GM18505 (cell line): ENCODE data around the gene TAOK1.
"Not testable (repeated sequence)": the region's sequence is repeated elsewhere in the genome, so short reads cannot be mapped to it uniquely, and the experiment has no call there.

ENCODE experiments used
- ATAC-seq: cut with Tn5 transposase; IDR thresholded peaks from one replicate; pipeline ENCODE4 v1.9.1; 2021; ENCODE audit not compliant: unreplicated experiment
- POLR2A ChIP-seq: IDR thresholded peaks from 4 replicates; pipeline ENCODE4 v1.6.1; 2011; ENCODE audit warnings: borderline replicate concordance; ENCODE audit not compliant: insufficient read depth, insufficient read length; ENCODE audit errors: extremely low read depth

Gene TAOK1

DNA sequence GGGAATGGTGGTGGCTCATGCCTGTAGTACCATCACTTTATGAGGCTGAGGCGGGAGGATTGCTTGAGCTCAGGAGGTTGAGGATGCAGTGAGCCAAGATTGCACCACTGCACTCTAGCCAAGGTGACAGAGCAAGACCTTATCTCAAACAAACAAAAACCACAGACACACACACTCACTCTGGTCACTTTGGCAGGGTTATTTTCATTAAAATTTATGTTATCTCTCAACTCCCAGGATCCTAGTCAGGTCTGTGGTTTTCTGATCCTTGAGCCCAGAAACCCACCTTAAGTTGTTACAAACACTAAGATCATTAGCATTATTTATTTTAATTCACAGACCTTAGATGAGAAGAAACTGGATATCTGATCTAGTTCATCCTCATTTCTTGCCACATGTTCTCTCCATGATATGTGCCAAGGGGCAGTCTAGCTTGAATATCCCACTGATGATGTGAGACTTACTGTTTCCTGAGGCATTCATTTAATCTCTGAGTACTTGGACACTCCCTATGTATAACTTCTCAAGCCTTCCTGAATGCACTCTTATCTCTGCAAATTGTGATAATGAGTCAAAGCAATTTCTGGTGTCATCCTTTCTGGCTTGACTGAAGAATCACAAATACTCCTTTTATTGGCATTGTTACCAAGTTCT, 167.0 kb downstream of the TAOK1 start:
- ATAC-seq, result no peak
- TF ChIP-seq POLR2A, result no peak

DNA sequence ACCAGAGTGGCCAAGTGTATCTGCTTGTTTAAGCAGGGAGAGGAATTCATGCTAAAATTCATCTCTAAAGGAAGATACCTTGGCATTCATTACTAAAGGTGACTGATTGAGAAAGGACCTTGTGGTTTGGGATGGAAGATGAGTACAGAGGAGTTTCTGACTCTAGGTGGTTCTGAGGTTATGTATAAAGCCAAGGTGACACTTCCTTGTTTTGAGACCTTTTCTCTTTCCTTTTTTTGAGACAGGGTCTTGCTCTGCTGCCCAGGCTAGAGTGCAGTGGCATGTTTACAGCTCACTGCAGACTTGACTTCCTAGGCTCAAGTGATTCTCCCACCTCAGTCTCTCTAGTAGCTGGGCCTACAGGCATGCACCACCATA, 167.6 kb downstream of the TAOK1 start:
- no peak for TF ChIP-seq POLR2A
- ATAC-seq, result no peak

DNA sequence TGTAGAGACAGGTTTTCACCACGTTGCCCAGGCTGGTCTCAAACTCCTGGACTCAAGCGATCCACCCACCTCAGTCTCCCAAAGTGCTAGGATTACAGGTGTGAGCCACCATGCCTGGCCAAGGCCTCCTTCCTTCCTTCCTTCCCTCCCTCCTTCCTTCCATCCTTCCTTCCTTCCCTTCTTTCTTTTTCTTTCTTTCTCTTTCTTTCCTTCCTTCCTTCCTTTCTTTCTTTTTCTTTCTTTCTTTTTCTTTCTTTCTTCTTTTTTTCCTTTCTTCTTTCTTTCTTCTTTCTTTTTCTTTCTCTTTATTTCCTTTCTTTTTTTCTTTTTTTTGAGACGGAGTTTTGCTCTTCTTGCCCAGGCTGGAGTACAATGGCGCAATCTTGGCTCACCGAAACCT, 168.0 kb downstream of the TAOK1 start:
- ATAC-seq, result not testable (repeated sequence)

DNA sequence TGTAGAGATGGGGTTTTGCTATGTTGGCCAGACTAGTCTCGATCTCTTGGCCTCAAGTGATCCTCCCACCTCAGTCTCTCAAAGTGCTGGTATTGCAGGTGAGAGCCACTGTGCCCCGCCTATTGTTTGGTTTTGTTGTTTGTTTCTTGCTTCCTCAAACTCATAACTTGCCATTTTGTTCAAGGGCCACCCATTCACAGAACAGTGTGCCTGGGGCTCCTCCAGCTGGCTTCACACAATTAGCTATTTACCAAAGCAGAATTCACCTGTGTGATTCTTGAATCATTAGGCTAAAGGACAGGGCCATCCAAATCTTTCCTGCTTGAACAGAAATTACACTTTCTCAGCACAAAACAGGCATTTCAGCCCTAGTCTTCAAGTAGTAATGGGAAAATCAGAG, 169.5 kb downstream of the TAOK1 start:
- TF ChIP-seq POLR2A, result no peak
- no peak for ATAC-seq

DNA sequence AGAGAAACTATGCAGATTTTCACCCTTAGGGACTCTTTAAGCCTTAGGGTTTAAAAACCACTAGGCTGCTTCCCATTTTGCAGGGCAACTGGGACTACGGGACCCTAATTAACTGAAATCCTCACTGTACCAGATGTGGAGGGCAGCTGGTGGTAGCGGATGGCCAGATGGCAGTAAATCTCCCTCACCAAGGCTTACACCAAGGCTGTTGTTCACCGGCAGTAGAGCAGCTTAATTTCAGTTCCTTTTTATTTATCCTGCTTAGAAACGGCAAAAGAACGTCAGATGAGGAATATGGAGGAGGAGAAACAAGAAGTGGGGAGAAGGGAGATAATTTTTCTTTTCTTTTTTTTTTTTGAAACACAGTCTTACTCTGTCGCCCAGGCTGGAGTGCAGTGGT, 170.2 kb downstream of the TAOK1 start:
- no peak for TF ChIP-seq POLR2A
- no peak for ATAC-seq

DNA sequence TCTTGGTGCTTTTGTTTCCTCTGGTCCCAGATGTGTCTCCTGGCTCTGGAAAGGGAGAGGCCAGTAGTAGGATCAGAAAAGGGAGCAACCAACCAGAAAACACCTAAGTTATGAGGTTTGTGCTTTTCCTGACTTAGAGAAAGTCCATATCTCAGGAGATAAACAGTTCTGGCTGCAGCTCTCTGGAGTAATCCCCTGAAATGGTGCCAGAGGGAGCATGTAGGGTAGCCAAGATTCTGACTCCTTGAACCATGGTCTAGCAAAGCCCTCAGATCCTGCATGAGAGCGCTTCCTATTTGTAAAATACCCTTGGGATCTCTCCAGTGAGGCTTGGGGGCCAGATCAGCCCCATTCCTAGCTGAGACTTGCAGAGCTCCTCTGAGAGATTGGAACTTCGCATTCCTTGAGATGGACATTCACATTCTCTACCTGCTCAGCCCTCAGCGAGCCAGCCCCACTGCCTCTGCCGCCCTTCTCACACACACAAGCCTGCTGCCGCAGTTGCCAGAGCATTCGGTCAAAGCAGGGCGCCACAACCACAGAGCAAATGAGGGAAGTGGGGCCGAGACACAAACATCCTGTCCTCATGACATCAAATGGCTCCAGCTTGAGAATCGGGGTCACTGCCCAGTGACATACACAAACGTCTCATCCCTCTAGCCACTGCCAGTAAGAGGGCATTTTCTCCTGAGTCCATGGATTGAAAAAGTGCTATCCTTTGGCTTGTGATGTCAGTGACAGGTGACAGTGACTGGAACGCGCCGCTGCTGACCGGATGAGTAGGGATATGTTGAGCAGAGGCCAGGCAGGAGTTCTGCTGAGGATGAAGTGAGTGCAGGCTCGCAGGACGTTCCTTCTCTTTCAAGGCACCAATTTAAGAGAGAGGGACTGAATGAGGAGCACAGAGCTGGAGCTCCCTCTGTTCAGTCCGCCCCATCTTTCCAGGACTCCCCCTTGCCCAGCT, 171.7 kb downstream of the TAOK1 start:
- TF ChIP-seq POLR2A, result no peak
- ATAC-seq, result no peak

DNA sequence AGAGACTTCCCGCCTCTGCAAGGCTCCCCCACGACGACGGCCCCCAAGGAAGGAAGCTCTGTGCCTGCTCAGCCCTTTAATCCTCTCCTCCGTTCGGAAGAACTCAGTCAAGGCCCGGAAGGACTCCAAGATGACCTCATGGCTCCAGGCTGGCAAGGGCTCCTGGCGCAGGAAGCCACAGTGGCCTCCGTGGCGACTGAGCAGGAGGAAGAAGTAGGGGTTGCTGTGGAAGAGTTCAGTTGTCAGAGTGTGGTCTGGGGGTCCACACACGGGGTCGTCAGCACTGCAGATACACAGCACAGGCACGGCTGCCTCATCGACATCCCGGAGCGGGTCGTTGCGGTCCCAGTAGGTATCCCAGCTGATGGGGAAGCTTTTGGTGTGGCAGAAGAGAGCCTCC, 172.5 kb downstream of the TAOK1 start:
- TF ChIP-seq POLR2A, result no peak

DNA sequence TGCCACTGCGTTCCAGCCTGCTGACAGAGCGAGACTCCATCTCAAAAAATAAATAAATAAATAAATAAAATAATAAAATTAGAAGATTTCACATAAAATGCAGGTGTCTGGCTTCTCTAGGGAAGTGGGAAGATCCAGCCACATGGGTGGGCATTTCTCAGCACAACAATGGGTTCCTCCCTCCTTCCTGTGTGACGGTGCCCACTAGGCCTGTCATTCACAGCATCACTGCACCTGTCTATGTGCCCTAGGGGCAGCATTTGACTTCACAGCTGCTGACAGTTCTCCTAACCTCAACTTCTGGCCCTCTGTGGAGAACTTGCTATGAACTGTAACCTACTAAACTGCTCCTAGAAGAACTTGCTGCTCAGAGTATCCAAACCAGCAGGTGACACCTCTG, 173.7 kb downstream of the TAOK1 start:
- no peak for TF ChIP-seq POLR2A
- no peak for ATAC-seq

More for the DNA sequence above, 172.5 kb downstream of the TAOK1 start:
- ATAC-seq, result no peak

DNA sequence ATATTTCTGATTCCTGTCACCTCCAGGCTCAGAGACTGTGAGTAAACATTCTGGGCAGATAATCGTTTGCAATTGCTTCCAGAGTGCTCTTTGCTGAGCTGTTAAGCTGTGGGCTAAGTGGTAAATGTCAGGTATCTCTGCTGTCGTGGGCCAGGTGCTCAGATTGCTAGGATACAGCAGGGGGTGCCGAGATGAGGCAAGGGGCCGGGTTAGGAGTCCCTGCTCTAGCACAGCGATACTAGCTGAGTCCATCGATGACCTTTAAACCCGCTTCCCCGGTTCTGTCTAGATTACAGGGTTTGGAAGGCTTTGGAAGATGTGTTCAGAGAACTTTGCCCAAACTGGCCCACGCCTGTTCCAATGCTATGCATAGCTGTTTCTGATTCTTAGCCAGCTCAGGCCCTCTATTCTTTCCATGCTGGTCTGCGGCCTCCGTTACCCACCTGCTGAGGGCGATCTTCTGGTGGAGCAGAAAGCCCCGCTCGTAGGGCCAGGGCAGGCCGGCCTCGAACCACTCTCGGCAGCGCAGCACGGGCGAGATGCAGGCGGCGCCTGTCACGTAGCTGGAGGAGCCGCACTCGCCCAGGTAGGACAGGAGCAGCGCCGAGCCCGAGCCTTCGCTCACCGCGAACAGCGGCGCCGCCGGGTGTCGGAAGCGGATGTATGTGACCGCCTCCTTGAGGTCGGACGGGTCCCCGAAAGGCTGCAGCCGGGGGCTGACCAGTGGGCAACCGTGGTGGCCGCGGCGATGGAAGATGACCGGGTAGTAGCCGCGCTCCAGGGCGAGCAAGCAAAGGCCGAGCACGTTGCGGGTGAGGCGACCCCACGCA, 175.7 kb downstream of the TAOK1 start:
- peak; percentile 9 for TF ChIP-seq POLR2A

DNA sequence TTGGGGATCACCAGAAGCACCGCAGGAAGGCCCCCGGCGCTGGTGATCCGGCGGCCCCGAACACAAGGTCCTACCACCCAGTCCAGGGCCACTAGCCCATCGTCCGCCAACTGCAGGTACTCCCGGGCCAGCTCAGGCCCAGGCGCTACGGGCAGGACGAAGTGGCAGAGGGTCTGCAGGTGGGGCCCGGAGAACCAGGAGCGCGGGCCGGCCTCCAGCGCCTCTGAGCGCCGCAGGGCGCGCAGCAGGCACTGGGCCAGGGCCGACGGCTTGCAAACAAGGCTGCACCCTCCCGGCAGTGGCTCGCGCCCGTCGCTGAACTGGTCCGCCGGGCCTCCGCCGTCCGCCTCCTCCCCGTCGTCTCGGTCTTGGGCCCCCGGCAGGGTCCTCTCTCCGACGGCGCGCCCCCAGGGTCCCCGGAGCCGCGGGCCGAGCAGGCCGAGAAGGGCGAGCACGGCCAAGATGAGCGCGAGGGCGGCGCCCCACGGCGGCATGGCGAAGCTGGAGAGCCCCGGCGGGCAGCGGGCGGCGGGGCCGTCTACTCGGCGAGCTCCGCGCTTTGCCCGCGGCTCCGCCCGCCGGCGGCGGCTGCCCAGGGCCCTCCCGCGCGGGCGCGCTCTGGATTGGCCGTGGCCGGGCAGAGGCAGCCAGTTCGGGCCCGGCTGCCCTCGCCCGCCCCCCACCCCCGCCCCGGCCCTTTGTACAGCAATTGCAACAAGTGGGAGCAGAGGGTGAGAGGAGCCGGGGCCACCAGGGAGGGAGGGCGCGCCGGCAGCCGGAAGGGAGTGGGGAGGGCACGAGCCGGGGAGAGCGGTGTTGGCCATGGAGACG, 176.5 kb downstream of the TAOK1 start, which contains the start of gene ABHD15:
Gene ABHD15 (minus strand): TSS at position 565 of the 831 bp plus-strand sequence. CDS start 71 bp downstream, at position 494.
- TF ChIP-seq POLR2A, result no peak
- no peak for ATAC-seq

More for the DNA sequence above, 175.7 kb downstream of the TAOK1 start:
- no peak for ATAC-seq

DNA sequence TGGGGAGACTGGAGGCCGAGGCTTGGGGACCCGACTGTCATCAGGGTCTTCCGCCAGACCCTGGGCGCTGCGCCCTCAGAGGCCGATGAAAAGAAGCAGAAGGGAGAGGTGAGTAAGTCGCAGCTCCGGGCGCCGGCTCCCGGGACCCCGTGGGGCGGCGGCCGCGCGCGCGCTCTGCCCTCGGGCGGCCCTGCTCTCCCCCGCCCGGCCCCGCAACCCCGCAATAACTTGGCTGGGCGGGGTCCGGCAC, 177.1 kb downstream of the TAOK1 start:
- no peak for TF ChIP-seq POLR2A
- ATAC-seq, result no peak

DNA sequence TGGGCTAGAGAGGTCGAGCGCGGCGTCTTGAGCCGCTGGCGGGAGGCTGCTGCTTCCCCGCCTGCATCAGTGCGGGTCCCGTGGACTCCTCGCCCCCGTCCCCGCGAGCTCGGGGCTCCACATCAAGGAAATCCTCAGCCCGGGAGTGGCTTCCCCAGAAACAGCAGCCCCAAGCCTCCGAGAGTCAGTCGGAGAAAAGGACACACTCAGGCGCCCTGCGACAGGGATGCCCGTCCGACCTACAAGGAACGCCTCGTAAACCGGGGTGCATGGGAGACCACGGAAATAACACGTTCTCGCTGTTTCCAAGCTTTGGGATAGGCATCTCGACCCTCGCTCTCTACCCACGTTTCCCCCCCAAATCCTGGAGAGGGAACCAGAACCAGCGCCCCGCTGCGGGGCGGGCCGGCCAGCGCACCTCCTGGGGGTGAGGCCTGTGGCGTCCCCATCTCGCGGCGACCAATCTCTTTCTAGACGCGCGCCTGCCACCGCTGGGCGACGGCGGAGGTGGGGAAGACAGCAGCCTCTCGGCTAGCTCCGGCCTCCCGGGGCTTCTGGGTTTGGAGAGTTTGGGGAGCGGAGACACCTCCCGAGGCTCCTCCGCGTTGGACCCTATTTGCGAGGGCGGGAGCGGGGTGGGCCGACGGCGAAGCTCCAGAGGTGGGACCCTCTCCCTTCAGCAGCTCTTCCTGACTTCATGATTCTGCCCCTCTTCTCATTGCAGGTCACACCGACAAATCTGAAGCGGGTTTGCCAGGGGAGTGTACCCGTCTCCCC, 177.6 kb downstream of the TAOK1 start:
- peak; percentile 33 for ATAC-seq
- peak; percentile 28 for TF ChIP-seq POLR2A
